Activated naive CD4-positive, alpha-beta T cell treated with anti-CD3 and anti-CD28 coated beads, Interleukin-2, amount 10 ng/mL, durations not matched to agents 7 days and 5 days (primary cell): ENCODE measurements around the gene ARHGAP22.
"Not testable (repeated sequence)": the region's sequence is repeated elsewhere in the genome, so short reads cannot be mapped to it uniquely, and the experiment has no call there.

Source experiments
- CTCF ChIA-PET: fragments of 350-600 bp; sonication (Branson Sonifier 250); formaldehyde crosslinking; loops from one replicate; lab custom pipeline; 2021; ENCODE audit warnings: antibody characterized with exemption; lab: Charles Lee
- DNase-seq: peaks from one replicate; pipeline ENCODE4 v3.0.0-alpha.2; 2020
- H3K27ac Mint-ChIP-seq: one replicate; pipeline ENCODE4 v1.8.0; 2021; ENCODE audit warnings: mild to moderate bottlenecking, moderate library complexity, mixed read lengths
- H3K27me3 Mint-ChIP-seq: one replicate; pipeline ENCODE4 v1.8.0; 2021; ENCODE audit warnings: mild to moderate bottlenecking, mixed read lengths
- H3K36me3 Mint-ChIP-seq: one replicate; pipeline ENCODE4 v1.8.0; 2021; ENCODE audit warnings: mixed read lengths
- H3K4me1 Mint-ChIP-seq: one replicate; pipeline ENCODE4 v1.8.0; 2021; ENCODE audit warnings: mixed read lengths
- H3K4me3 Mint-ChIP-seq: one replicate; pipeline ENCODE4 v1.8.0; 2021; ENCODE audit warnings: mild to moderate bottlenecking, moderate library complexity, mixed read lengths
- H3K9me3 Mint-ChIP-seq: one replicate; pipeline ENCODE4 v1.8.0; 2021; ENCODE audit warnings: mixed read lengths

Gene ARHGAP22

GRCh38 chr10:48604991-48605508, at the start of gene ARHGAP22:
Gene ARHGAP22, minus strand, starts transcription at chr10:48605073. Its CDS starts 277 bp downstream, at chr10:48604796.
- no peak for DNase-seq
- Mint-ChIP-seq H3K4me3 (no peak within 1 kb of the TSS), H3K27me3 (peaks cover 64% of the 10 kb centered on the region), H3K36me3 (no peaks in the 10 kb centered on the region), H3K9me3 (no peaks in the 10 kb centered on the region), H3K27ac (no peak within 1 kb of the TSS), H3K4me1 (no peaks in the 10 kb centered on the region)
- CTCF ChIA-PET: interaction anchor here (1.3 to 4.2 kb wide), 2 partner anchors 10 to 52 kb away, joined by 5 to 42 read pairs; no protein-coding TSS in a partner anchor

GRCh38 chr10:48653944-48654698, 49.2 kb upstream of the ARHGAP22 start:
- CTCF ChIA-PET: interaction anchor here (0.6 kb wide), 1 partner anchor 104 kb away, joined by 3 read pairs; no protein-coding TSS in a partner anchor
- H3K9me3 Mint-ChIP-seq: no peaks in the 10 kb centered on the region

GRCh38 chr10:48653347-48653746, 48.5 kb upstream of the ARHGAP22 start:
- DNase-seq: no peak
- H3K4me1 Mint-ChIP-seq: peaks cover 14% of the 10 kb centered on the region
- CTCF ChIA-PET: no interaction called here
- no peaks in the 10 kb centered on the region for H3K36me3 Mint-ChIP-seq
- no peak overlapping the region for H3K4me3 Mint-ChIP-seq
- no peaks in the 10 kb centered on the region for H3K9me3 Mint-ChIP-seq
- H3K27me3 Mint-ChIP-seq: peaks cover 71% of the 10 kb centered on the region
- no peak overlapping the region for H3K27ac Mint-ChIP-seq

More at GRCh38 chr10:48653944-48654698, 49.2 kb upstream of the ARHGAP22 start:
- Mint-ChIP-seq H3K4me3 (no peak overlapping the region), H3K27ac (no peak overlapping the region), H3K27me3 (peaks cover 71% of the 10 kb centered on the region), H3K4me1 (peaks cover 14% of the 10 kb centered on the region), H3K36me3 (no peaks in the 10 kb centered on the region)
- DNase-seq: no peak

- peaks cover 68% of the 10 kb centered on the region for H3K27me3 Mint-ChIP-seq
- CTCF ChIA-PET: no interaction called here
- H3K27ac Mint-ChIP-seq: no peak overlapping the region
- no peak for DNase-seq
- no peaks in the 10 kb centered on the region for H3K9me3 Mint-ChIP-seq
- H3K36me3 Mint-ChIP-seq: no peaks in the 10 kb centered on the region
- H3K4me1 Mint-ChIP-seq: peaks cover 14% of the 10 kb centered on the region
- H3K4me3 Mint-ChIP-seq: no peak overlapping the region
These were observed 47.5 kb upstream of the ARHGAP22 start for GRCh38 chr10:48652344-48652743.

- Mint-ChIP-seq H3K27ac (no peak overlapping the region), H3K4me1 (peaks cover 14% of the 10 kb centered on the region), H3K4me3 (no peak overlapping the region)
These were observed 47.0 kb upstream of the ARHGAP22 start for GRCh38 chr10:48651839-48652238.

GRCh38 chr10:48651293-48651692, 46.4 kb upstream of the ARHGAP22 start:
- Mint-ChIP-seq H3K36me3 (no peaks in the 10 kb centered on the region), H3K9me3 (no peaks in the 10 kb centered on the region), H3K4me3 (no peak overlapping the region), H3K4me1 (peaks cover 9% of the 10 kb centered on the region), H3K27ac (no peak overlapping the region), H3K27me3 (peaks cover 58% of the 10 kb centered on the region)
- DNase-seq: no peak
- CTCF ChIA-PET: no interaction called here

More at GRCh38 chr10:48651839-48652238, 47.0 kb upstream of the ARHGAP22 start:
- CTCF ChIA-PET: no interaction called here
- no peak for DNase-seq
- H3K36me3 Mint-ChIP-seq: no peaks in the 10 kb centered on the region
- H3K9me3 Mint-ChIP-seq: no peaks in the 10 kb centered on the region
- H3K27me3 Mint-ChIP-seq: peaks cover 63% of the 10 kb centered on the region

GRCh38 chr10:48649349-48649944, 44.6 kb upstream of the ARHGAP22 start:
- DNase-seq: no peak
- Mint-ChIP-seq H3K36me3 (no peaks in the 10 kb centered on the region), H3K9me3 (no peaks in the 10 kb centered on the region), H3K4me3 (no peak overlapping the region), H3K4me1 (peaks cover 6% of the 10 kb centered on the region), H3K27me3 (peaks cover 48% of the 10 kb centered on the region), H3K27ac (no peak overlapping the region)
- CTCF ChIA-PET: no interaction called here

- no peak for DNase-seq
- H3K9me3 Mint-ChIP-seq: no peaks in the 10 kb centered on the region
- peaks cover 41% of the 10 kb centered on the region for H3K27me3 Mint-ChIP-seq
- H3K36me3 Mint-ChIP-seq: no peaks in the 10 kb centered on the region
- H3K4me1 Mint-ChIP-seq: peaks cover 6% of the 10 kb centered on the region
- CTCF ChIA-PET: no interaction called here
- H3K4me3 Mint-ChIP-seq: no peak overlapping the region
- H3K27ac Mint-ChIP-seq: no peak overlapping the region
These were observed 43.5 kb upstream of the ARHGAP22 start for GRCh38 chr10:48648172-48648942.

- not testable (repeated sequence) for H3K9me3 Mint-ChIP-seq
These were observed 42.2 kb upstream of the ARHGAP22 start for GRCh38 chr10:48647073-48647472.

GRCh38 chr10:48645600-48645999, 40.7 kb upstream of the ARHGAP22 start:
- no peak for DNase-seq
- H3K27ac Mint-ChIP-seq: no peak overlapping the region
- H3K4me1 Mint-ChIP-seq: no peaks in the 10 kb centered on the region
- CTCF ChIA-PET: no interaction called here
- H3K4me3 Mint-ChIP-seq: no peak overlapping the region
- no peaks in the 10 kb centered on the region for H3K36me3 Mint-ChIP-seq
- H3K27me3 Mint-ChIP-seq: peaks cover 26% of the 10 kb centered on the region
- no peaks in the 10 kb centered on the region for H3K9me3 Mint-ChIP-seq

More at GRCh38 chr10:48647073-48647472, 42.2 kb upstream of the ARHGAP22 start:
- H3K4me3 Mint-ChIP-seq, H3K27ac Mint-ChIP-seq, DNase-seq, CTCF ChIA-PET, H3K4me1 Mint-ChIP-seq, H3K36me3 Mint-ChIP-seq: not testable (repeated sequence)
- H3K27me3 Mint-ChIP-seq: peaks cover 32% of the 10 kb centered on the region

GRCh38 chr10:48641099-48641690, 36.3 kb upstream of the ARHGAP22 start:
- H3K4me1 Mint-ChIP-seq, H3K27ac Mint-ChIP-seq, H3K4me3 Mint-ChIP-seq, H3K36me3 Mint-ChIP-seq, DNase-seq, CTCF ChIA-PET, H3K9me3 Mint-ChIP-seq: not testable (repeated sequence)
- peaks cover 28% of the 10 kb centered on the region for H3K27me3 Mint-ChIP-seq

GRCh38 chr10:48640326-48640725, 35.5 kb upstream of the ARHGAP22 start:
- no peak overlapping the region for H3K27ac Mint-ChIP-seq
- no peaks in the 10 kb centered on the region for H3K4me1 Mint-ChIP-seq
- CTCF ChIA-PET: interaction anchor here (0.7 kb wide), 1 partner anchor 163 kb away, joined by 3 read pairs; no protein-coding TSS in a partner anchor
- DNase-seq: no peak
- H3K27me3 Mint-ChIP-seq: peaks cover 24% of the 10 kb centered on the region
- H3K9me3 Mint-ChIP-seq: no peaks in the 10 kb centered on the region
- no peak overlapping the region for H3K4me3 Mint-ChIP-seq
- no peaks in the 10 kb centered on the region for H3K36me3 Mint-ChIP-seq

GRCh38 chr10:48639632-48640031, 34.8 kb upstream of the ARHGAP22 start:
- Mint-ChIP-seq H3K9me3 (no peaks in the 10 kb centered on the region), H3K4me1 (peaks cover 3% of the 10 kb centered on the region), H3K4me3 (no peak overlapping the region), H3K27me3 (peaks cover 24% of the 10 kb centered on the region), H3K27ac (no peak overlapping the region), H3K36me3 (no peaks in the 10 kb centered on the region)
- CTCF ChIA-PET: interaction anchor here (0.7 kb wide), 1 partner anchor 164 kb away, joined by 3 read pairs; no protein-coding TSS in a partner anchor
- no peak for DNase-seq
